HG03354 (cell line): ENCODE data around the gene FAM3B.
A peak's percentile ranks its signal among the peaks of the same experiment; 100 is the strongest.

ENCODE experiments used
- ATAC-seq: cut with Tn5 transposase; IDR thresholded peaks from one replicate; pipeline ENCODE4 v1.9.1; 2021; ENCODE audit warnings: mild to moderate bottlenecking; ENCODE audit not compliant: unreplicated experiment, poor library complexity, severe bottlenecking

FAM3B gene

DNA sequence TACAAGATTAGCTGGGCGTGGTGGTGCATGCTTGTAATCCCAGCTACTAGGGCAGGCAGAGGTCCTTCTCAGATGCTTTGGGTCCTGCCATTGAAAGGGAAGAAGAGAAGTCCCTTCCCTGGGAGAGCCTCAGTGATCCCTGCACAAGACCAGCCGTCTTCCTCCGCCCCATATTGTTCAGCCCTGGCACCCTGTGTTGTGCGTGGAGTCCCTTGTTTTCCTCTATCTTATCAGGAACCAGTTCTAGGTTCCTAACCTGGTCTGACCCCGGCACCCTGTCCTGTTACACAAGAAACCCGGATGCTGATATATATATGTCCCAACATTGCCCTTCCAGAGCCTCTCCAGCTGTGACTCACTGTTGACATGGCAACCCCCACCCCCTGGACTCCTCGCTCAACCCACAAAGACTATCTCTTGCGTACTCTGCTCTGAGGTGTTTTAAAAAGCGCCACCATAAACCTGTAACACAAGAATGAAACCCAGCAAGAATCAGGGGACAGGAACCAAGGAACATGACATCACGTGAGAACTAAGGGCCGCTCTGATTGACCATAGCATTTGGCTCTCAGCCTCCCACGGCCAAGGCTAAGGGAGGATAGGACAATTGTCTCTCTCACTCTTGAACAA lies 50.0 kb downstream of the FAM3B start:
- ATAC-seq, result no peak

DNA sequence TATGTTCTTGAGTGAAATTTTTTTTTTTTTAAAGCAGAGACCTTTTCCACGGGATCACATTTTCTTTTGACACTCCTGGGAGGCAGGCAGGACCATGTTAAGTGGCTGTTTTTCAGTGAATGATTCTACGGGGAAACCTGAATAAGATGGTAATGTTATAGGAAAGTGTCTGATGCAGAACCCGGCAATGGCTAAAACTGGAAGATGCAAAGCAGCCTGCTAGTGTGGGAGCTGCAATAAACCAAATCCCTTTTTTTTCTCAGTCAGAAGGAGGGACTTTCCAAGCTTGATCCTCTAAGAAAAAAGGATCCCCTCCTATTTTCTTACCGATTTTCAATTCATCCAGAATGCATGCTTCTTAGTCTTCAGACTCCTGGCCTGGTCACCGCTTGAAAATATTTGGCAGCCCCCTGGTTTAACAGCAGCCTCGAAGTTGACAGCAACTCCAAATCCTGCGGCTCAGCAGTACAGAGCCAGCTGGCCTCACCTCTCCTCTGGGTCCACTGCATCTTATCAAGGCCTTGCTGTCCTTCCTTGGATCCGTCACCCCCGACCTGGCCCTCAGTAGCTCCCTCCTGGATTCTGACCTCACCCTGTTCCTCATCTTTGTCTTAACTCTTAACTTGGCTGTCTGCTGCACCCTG lies 50.8 kb downstream of the FAM3B start:
- peak; percentile 17 for ATAC-seq

DNA sequence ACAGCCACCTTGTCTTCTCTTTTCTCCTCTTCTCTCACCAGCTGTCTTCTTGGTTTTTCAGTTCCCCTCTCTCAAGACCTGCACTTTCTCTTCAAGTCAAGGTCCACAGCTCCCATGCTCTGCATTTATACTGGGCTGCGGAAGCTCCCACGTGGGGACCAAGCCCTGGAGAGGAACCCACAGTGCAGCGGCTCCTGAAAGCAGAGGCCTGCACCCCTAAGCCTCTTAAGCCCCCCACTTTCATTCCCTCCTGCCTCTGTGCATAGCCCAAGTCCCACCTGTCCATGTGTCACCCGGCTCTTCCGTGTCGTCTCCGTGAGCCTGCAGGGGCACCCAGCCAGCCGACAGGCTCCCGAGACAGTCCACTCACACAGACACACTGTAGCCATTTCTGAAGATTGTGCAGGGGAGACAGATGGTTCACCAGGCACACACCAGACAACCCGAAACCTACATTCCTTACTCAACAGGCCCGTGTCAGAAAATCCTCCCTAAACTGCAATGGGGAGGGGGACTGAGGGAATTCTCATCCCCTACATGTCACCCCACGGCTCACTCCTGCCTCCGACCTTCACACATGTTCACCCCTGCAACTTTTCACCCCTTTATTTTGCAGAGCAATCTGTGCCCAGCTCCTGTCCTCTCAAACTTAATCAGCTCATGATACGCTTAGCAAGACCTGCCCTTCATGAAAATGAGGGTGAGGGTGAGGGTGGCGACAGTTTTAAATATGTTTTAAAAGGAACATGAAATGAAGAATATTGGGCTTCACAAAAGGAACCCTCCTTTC lies 51.5 kb downstream of the FAM3B start:
- peak; percentile 75 for ATAC-seq

DNA sequence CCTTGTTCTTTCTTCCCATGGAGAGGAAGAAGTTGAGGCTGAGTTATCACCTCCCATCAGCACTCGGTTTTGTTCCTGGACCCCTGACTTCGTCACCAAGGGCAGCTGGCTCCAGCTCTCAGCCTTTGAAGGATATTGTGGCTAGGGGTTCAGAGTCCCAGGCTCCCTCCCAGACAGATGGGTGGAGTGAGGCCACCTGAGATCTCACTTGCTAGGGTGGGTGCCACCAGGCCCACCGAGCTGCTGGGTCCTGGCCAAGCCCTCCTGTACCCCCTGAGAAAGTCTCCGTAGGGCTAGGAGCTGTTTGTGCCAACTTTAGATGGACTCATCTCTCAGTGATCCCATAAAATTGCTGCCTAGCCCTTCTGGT lies 52.1 kb downstream of the FAM3B start:
- ATAC-seq, result no peak

GRCh38 chr21:41369105-41369919 lies 52.7 kb downstream of the FAM3B start:
- ATAC-seq, result peak; percentile 46

- peak; percentile 2 for ATAC-seq
Measured at GRCh38 chr21:41369920-41370839, 53.6 kb downstream of the FAM3B start.

- no peak for ATAC-seq
Measured at GRCh38 chr21:41370840-41371684, 54.5 kb downstream of the FAM3B start.

GRCh38 chr21:41371685-41372030 lies 55.1 kb downstream of the FAM3B start:
- no peak for ATAC-seq

GRCh38 chr21:41373253-41373652 lies 56.7 kb downstream of the FAM3B start:
- no peak for ATAC-seq

- no peak for ATAC-seq
Measured at GRCh38 chr21:41373763-41374162, 57.2 kb downstream of the FAM3B start.

- no peak for ATAC-seq
Measured at GRCh38 chr21:41374177-41374712, 57.6 kb downstream of the FAM3B start.

DNA sequence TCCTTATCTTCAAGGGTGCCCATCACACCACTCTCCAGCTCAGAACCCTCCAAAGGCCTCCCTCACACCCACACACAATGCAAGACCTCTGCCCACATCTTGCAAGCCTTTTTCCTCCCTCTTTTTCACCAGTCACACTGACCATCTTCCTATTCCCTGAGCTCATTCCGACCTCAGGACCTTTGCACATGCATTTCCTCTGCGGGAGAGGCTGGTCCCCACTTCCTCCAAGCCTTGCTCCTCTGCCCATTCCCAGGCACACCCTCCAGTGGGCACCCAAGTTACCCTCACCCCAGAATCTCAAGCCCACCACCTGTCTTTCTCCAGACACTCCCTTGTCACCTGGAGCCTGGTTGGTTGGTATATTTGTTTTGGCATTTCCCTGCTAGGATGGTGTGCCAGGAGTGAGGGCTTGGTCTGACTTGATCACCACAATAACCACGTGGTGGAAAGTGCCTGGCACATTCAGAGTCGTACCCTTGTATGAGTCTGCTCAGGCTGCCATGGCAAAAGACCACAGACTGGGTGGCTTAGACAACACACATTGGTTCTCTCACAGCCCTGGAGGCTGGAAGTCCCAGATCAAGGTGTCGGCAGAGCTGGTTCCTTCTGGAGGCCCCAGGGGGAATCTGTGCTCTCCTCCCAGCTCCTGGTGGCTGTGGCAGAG lies 58.4 kb downstream of the FAM3B start:
- no peak for ATAC-seq

GRCh38 chr21:41375875-41376274 lies 59.3 kb downstream of the FAM3B start:
- ATAC-seq, result no peak

DNA sequence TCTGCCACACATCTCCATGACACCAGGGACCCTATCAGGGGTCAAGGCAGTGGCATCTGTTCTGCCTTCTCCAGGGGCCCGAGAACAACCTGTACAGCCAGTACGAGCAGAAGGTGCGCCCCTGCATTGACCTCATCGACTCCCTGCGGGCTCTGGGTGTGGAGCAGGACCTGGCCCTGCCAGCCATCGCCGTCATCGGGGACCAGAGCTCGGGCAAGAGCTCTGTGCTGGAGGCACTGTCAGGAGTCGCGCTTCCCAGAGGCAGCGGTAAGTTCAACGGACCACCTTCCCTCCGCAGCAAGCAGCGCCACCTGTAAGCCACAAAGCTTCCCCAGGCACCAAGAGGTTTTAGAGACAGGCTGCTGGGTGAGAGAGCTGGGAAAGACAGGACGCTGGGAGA lies 61.1 kb downstream of the FAM3B start:
- ATAC-seq, result no peak

DNA sequence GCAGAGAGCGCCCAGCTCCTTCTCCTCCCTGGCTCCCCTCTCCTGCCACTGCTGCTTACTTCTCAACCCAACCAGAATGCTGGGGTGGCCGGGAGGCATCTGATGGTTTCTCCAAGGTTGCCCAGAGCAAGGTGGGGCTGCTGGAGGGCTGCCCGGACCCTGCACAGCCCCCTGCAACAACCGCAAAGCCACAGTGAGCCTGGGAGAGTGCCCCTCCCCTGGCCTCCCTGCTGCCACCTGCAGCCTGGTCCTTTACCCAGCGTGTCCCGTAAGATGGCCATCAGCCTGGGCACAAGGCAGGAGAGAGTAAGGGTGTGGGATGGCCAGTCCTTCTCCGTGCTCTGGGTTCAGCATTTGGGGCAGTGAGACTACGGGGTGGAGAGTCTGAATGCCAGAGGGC lies 62.2 kb downstream of the FAM3B start:
- ATAC-seq, result no peak

DNA sequence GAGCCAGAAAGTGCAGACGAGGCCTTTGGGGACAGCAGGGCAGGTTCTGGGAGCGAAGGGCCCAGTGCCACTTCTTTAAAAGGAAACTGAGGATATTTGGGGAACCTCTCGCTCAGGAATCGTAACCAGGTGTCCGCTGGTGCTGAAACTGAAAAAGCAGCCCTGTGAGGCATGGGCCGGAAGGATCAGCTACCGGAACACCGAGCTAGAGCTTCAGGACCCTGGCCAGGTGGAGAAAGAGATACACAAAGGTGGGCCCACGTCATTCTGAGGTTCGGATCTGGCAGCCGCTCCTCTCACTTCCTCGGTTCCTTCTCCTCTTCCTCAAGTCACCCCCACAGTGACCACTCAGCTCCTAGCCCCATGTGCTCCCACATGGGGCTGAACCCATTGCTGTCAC lies 63.3 kb downstream of the FAM3B start:
- no peak for ATAC-seq

GRCh38 chr21:41381731-41382130 lies 65.1 kb downstream of the FAM3B start:
- no peak for ATAC-seq
